Activated CD8-positive, alpha-beta T cell treated with anti-CD3 and anti-CD28 coated beads, Interleukin-2, amount 10 ng/mL, durations not matched to agents 7 days and 5 days (primary cell): ENCODE data around the gene ATP13A3. TPM values are rescaled to one million over a fixed set of nuclear protein-coding genes. Genes with fewer than 3 reads are reported as not detected.
"Not testable (repeated sequence)": the region's sequence is repeated elsewhere in the genome, so short reads cannot be mapped to it uniquely, and the experiment has no call there.

Source experiments
- ATAC-seq: fragments of 150-1000 bp; cut with Tn5 transposase; one replicate; pipeline ENCODE4 v1.10.0; 2021; ENCODE audit warnings: moderate library complexity
- CTCF ChIA-PET: fragments of 350-600 bp; sonication (Branson Sonifier 250); formaldehyde crosslinking; loops from one replicate; lab custom pipeline; 2021; ENCODE audit warnings: antibody characterized with exemption; lab: Charles Lee
- POLR2A ChIA-PET: fragments of 350-600 bp; sonication (Branson Sonifier 250); formaldehyde crosslinking; loops from one replicate; lab custom pipeline; 2021; ENCODE audit warnings: antibody characterized with exemption; lab: Charles Lee
- DNase-seq: peaks from one replicate; pipeline ENCODE4 v3.0.0-alpha.2; 2020
- H3K27ac Mint-ChIP-seq: one replicate; pipeline ENCODE4 v1.8.0; 2021; ENCODE audit warnings: mild to moderate bottlenecking, mixed read lengths
- H3K27me3 Mint-ChIP-seq: one replicate; pipeline ENCODE4 v1.8.0; 2021; ENCODE audit warnings: low read depth, mixed read lengths
- H3K36me3 Mint-ChIP-seq: one replicate; pipeline ENCODE4 v1.8.0; 2021; ENCODE audit warnings: low read depth, mixed read lengths
- H3K4me1 Mint-ChIP-seq: one replicate; pipeline ENCODE4 v1.8.0; 2021; ENCODE audit warnings: low read depth, mixed read lengths
- H3K4me3 Mint-ChIP-seq: one replicate; pipeline ENCODE4 v1.8.0; 2021; ENCODE audit warnings: mild to moderate bottlenecking, mixed read lengths
- H3K9me3 Mint-ChIP-seq: one replicate; pipeline ENCODE4 v1.8.0; 2022; ENCODE audit warnings: mixed read lengths; ENCODE audit not compliant: insufficient read depth
- total RNA-seq, 2 experiments: library from RNA; stranded (reverse); gene quantifications; one replicate each; pipeline ENCODE4 v1.2.3, GENCODE V29; 2021

ATP13A3 gene
- total RNA-seq, 2 experiments from 2014 or later = 63.9 to 66.8 TPM

GRCh38 chr3:194517333-194517732, 30.5 kb upstream of the ATP13A3 start:
- Mint-ChIP-seq H3K27ac (no peak overlapping the region), H3K9me3 (no peaks in the 10 kb centered on the region), H3K4me1 (peaks cover 10% of the 10 kb centered on the region), H3K27me3 (peaks cover 13% of the 10 kb centered on the region), H3K4me3 (no peak overlapping the region), H3K36me3 (no peaks in the 10 kb centered on the region)
- no peak for ATAC-seq
- POLR2A ChIA-PET = no interaction called here
- CTCF ChIA-PET = interaction anchor here (1.0 kb wide), 1 partner anchor 45 kb away, joined by 4 read pairs; no protein-coding TSS in a partner anchor
- DNase-seq = no peak

GRCh38 chr3:194514626-194515025, 27.8 kb upstream of the ATP13A3 start:
- POLR2A ChIA-PET = no interaction called here
- no peak for DNase-seq
- no peak for ATAC-seq
- Mint-ChIP-seq H3K4me3 (no peak overlapping the region), H3K9me3 (no peaks in the 10 kb centered on the region), H3K4me1 (no peaks in the 10 kb centered on the region), H3K27ac (no peak overlapping the region), H3K36me3 (no peaks in the 10 kb centered on the region), H3K27me3 (peaks cover 11% of the 10 kb centered on the region)
- CTCF ChIA-PET = no interaction called here

GRCh38 chr3:194512895-194513601, 26.2 kb upstream of the ATP13A3 start:
- Mint-ChIP-seq H3K4me3 (no peak overlapping the region), H3K27ac (no peak overlapping the region), H3K36me3 (no peaks in the 10 kb centered on the region), H3K9me3 (no peaks in the 10 kb centered on the region), H3K4me1 (no peaks in the 10 kb centered on the region), H3K27me3 (peaks cover 3% of the 10 kb centered on the region)
- ChIA-PET CTCF (no interaction called here), POLR2A (no interaction called here)
- DNase-seq (no peak), ATAC-seq (no peak)

GRCh38 chr3:194508491-194509453, 22.0 kb upstream of the ATP13A3 start:
- DNase-seq (no peak), ATAC-seq (no peak)
- no peaks in the 10 kb centered on the region for H3K27me3 Mint-ChIP-seq
- ChIA-PET POLR2A (no interaction called here), CTCF (interaction anchor here (1.0 to 1.2 kb wide), 2 partner anchors 10 to 165 kb away, joined by 3 to 5 read pairs; no protein-coding TSS in a partner anchor)
- H3K4me3 Mint-ChIP-seq = no peak overlapping the region
- H3K4me1 Mint-ChIP-seq = no peaks in the 10 kb centered on the region
- H3K27ac Mint-ChIP-seq = no peak overlapping the region
- no peaks in the 10 kb centered on the region for H3K9me3 Mint-ChIP-seq
- no peaks in the 10 kb centered on the region for H3K36me3 Mint-ChIP-seq

GRCh38 chr3:194507571-194507970, 20.8 kb upstream of the ATP13A3 start:
- CTCF ChIA-PET = interaction anchor here (0.9 kb wide), 1 partner anchor 13 kb away, joined by 3 read pairs; no protein-coding TSS in a partner anchor
- H3K4me3 Mint-ChIP-seq = no peak overlapping the region
- no peaks in the 10 kb centered on the region for H3K27me3 Mint-ChIP-seq
- ATAC-seq = no peak
- H3K4me1 Mint-ChIP-seq = no peaks in the 10 kb centered on the region
- H3K9me3 Mint-ChIP-seq = no peaks in the 10 kb centered on the region
- H3K36me3 Mint-ChIP-seq = no peaks in the 10 kb centered on the region
- POLR2A ChIA-PET = no interaction called here
- no peak for DNase-seq
- H3K27ac Mint-ChIP-seq = no peak overlapping the region

GRCh38 chr3:194505791-194506415, 19.1 kb upstream of the ATP13A3 start:
- Mint-ChIP-seq H3K36me3 (no peaks in the 10 kb centered on the region), H3K4me3 (no peak overlapping the region), H3K9me3 (no peaks in the 10 kb centered on the region), H3K27me3 (no peaks in the 10 kb centered on the region), H3K27ac (no peak overlapping the region), H3K4me1 (no peaks in the 10 kb centered on the region)
- DNase-seq (no peak), ATAC-seq (no peak)
- POLR2A ChIA-PET = no interaction called here
- CTCF ChIA-PET = interaction anchor here (1.2 kb wide), 1 partner anchor 102 kb away, joined by 3 read pairs; no protein-coding TSS in a partner anchor

GRCh38 chr3:194504861-194505260, 18.1 kb upstream of the ATP13A3 start:
- ATAC-seq (no peak), DNase-seq (no peak)
- no peaks in the 10 kb centered on the region for H3K36me3 Mint-ChIP-seq
- no peaks in the 10 kb centered on the region for H3K27me3 Mint-ChIP-seq
- ChIA-PET POLR2A (no interaction called here), CTCF (interaction anchor here (1.2 kb wide), 1 partner anchor 101 kb away, joined by 3 read pairs; no protein-coding TSS in a partner anchor)
- H3K27ac Mint-ChIP-seq = no peak overlapping the region
- no peak overlapping the region for H3K4me3 Mint-ChIP-seq
- H3K4me1 Mint-ChIP-seq = no peaks in the 10 kb centered on the region
- no peaks in the 10 kb centered on the region for H3K9me3 Mint-ChIP-seq

GRCh38 chr3:194504146-194504545, 17.3 kb upstream of the ATP13A3 start:
- DNase-seq = no peak
- CTCF ChIA-PET = interaction anchor here (2.0 kb wide), 1 partner anchor 69 kb away, joined by 6 read pairs; no protein-coding TSS in a partner anchor
- no peak for ATAC-seq
- Mint-ChIP-seq H3K9me3 (no peaks in the 10 kb centered on the region), H3K27ac (no peak overlapping the region), H3K36me3 (no peaks in the 10 kb centered on the region), H3K4me3 (no peak overlapping the region), H3K4me1 (no peaks in the 10 kb centered on the region), H3K27me3 (no peaks in the 10 kb centered on the region)
- POLR2A ChIA-PET = no interaction called here

GRCh38 chr3:194503081-194503531, 16.3 kb upstream of the ATP13A3 start:
- ChIA-PET CTCF (interaction anchor here (0.8 to 2.0 kb wide), 2 partner anchors 31 to 70 kb away, joined by 4 to 6 read pairs; no protein-coding TSS in a partner anchor), POLR2A (no interaction called here)
- H3K36me3 Mint-ChIP-seq = no peaks in the 10 kb centered on the region
- DNase-seq (no peak), ATAC-seq (no peak)
- H3K27ac Mint-ChIP-seq = no peak overlapping the region
- no peaks in the 10 kb centered on the region for H3K27me3 Mint-ChIP-seq
- no peaks in the 10 kb centered on the region for H3K4me1 Mint-ChIP-seq
- H3K9me3 Mint-ChIP-seq = no peaks in the 10 kb centered on the region
- H3K4me3 Mint-ChIP-seq = no peak overlapping the region

GRCh38 chr3:194500198-194500597, 13.4 kb upstream of the ATP13A3 start:
- ChIA-PET POLR2A (no interaction called here), CTCF (interaction anchor here (3.0 kb wide), 1 partner anchor 28 kb away, joined by 9 read pairs; no protein-coding TSS in a partner anchor)
- no peaks in the 10 kb centered on the region for H3K36me3 Mint-ChIP-seq
- DNase-seq (no peak), ATAC-seq (no peak)
- no peak overlapping the region for H3K27ac Mint-ChIP-seq
- no peaks in the 10 kb centered on the region for H3K27me3 Mint-ChIP-seq
- no peak overlapping the region for H3K4me3 Mint-ChIP-seq
- H3K9me3 Mint-ChIP-seq = no peaks in the 10 kb centered on the region
- peaks cover 8% of the 10 kb centered on the region for H3K4me1 Mint-ChIP-seq

- not testable (repeated sequence) for DNase-seq, ATAC-seq, H3K4me1 Mint-ChIP-seq, H3K27ac Mint-ChIP-seq, H3K27me3 Mint-ChIP-seq, H3K9me3 Mint-ChIP-seq, H3K4me3 Mint-ChIP-seq, H3K36me3 Mint-ChIP-seq
- ChIA-PET POLR2A (interaction anchor here (0.6 kb wide), 1 partner anchor 31 kb away, joined by 3 read pairs; no protein-coding TSS in a partner anchor), CTCF (interaction anchor here (1.2 to 3.0 kb wide), 2 partner anchors 9 to 28 kb away, joined by 5 to 9 read pairs; no protein-coding TSS in a partner anchor)
These were observed 12.7 kb upstream of the ATP13A3 start for GRCh38 chr3:194499516-194499915.
